T follicular helper cell (primary cell): ENCODE results near the gene LDAH.

Source experiments
- DNase-seq: peaks from one replicate; pipeline ENCODE4 v3.0.0-alpha.2; 2020; ENCODE audit warnings: low read depth

LDAH gene

DNA sequence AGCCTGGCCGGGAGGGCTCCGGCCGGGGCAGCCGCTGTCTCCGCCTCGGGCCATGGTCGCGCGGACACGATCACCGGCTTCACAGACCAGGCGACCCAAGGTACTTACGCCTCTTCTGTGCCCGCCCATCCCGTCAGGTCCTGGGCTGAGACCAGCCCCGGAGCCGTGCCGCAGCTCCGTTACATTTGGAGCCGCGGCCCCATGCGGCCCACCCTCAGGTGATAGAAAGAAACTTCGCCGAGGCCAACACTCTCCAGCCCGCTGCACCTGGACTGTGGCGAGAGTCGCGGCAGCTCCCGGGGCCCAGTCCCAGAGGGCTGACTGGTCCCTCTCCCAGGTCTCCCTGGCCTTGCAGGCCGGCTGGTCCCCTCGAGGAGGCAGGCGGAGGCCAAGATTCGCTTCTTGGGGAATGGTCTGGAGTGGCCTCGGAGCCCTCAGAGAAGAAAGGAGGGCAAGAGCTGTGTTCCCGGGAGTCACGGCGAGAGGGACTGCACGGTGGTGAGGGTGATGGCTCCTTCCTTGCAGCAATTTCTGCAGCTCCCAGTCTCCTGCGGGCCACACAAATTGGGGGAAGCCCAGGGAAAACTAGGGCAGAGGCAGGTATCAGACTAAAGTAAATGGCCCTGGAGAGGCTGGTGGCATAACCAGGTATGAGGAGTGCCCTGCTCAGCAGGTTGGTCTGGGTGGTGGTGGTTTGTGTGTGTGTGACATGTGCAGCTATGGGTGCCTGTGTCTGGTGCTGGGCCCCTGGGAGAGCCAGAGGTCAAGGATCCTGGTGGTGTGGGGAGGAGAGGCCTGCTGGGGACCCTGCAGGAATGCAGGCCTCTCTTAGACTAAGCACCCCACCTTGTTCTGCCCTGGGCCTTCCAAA is 155.1 kb downstream of the LDAH start:
- no peak for DNase-seq

DNA sequence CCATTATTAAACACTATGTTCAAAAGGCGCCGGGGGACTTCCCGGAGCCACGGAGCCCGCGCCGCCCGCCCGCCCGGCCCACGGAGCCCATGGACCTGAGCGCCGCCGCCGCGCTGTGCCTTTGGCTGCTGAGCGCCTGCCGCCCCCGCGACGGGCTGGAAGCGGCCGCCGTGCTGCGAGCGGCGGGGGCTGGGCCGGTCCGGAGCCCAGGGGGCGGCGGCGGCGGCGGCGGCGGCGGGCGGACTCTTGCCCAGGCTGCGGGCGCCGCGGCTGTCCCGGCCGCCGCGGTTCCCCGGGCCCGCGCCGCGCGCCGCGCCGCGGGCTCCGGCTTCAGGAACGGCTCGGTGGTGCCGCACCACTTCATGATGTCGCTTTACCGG is 155.8 kb downstream of the LDAH start:
- no peak for DNase-seq

DNA sequence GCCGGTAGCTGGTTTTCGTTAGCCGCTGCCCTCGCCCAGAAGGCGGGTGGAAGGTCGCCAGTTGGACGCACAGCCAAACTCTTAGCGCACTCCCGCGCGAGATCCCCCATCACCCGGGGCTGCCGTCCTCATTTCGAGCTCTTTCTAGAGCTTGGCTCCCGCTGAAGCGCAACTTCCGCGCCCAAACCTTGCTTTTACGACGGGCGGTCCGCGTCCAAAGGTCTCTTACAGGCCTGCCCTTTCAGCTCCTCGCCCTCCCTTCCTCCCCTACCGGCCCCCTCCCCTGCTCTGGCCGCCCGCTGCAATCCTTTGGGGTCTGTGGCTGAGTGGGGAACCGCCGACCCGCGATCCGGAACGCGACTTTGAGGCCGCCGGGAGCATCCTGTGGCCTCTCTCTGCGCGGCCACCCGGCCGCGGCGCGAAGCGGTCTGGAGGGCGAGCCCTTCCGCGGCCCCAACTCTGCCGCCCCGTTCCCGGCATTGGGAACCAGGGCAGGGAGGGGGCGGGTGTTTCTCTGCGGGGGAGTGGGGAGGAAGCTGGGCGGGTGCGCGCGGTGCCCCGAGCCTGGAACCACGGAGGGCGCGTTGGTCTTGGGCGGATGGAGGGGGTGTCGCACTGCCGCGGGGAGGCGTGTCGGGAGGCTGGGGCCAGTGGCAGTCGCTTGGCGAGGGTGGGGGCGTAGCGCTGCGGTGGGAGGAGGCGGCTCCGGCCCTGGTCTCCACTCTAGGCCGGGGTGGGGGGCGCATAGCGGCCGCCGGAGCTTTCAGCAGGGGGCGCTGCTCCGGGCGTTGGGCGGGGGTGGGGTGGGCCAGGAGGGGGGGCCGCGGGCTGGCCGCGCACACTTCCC is 156.4 kb downstream of the LDAH start, which contains the start of gene GDF7:
Gene GDF7 (plus strand): TSS at position 841 of the 847 bp plus-strand sequence. CDS start 96 bp downstream, outside the sequence.
- no peak for DNase-seq

DNA sequence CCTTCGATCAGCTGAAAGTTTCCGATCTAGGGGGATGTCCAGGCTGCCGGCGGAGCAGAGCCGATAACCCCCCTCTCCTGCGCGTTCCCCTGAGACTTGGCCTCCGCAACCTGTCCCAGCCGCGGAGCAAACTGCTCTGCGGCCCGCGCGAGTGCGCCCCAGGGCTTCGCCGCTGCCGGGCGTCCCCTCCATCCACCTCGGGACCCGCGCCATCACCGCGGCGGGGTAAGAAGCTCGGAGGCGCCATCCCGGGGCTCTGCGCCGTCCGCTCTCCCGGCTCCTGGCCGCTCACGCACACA is 156.9 kb downstream of the LDAH start:
- no peak for DNase-seq

DNA sequence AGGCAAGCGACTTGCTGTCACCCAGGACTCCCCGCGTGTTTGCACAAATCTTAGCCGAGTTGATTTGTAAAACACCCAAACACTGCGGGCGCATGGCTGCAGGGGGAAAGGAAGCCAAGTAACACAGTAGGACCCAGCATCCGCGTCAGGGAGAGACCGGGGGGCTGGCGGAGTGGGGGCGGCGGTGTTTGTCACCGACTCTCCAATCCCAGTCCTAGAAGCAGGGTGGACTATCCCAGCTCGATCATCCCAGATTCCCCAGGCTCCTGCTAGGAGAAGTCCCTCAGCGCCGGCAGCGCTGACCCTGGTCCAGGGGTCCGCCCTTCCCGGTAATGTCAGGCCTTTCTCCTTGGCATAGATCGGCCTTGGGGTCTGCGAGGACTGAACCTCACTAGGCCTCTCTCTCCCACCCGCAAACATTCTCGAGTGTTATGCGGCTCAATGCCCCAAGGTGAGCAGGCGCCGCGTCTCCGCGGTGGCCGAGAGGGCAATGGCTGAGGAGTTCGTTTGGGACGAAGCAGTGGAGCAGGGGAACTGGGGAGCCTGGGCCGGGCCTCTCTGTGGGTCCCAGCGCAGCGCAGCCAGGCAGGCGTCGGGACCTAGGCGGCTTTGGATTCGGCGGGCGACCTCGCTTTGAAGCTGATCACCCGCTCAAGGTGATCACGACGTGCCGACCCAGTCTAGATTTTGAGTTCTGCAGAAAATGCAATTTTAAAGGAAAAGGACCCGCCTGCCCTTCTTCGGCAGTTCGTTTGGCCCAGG is 157.5 kb downstream of the LDAH start:
- no peak for DNase-seq

DNA sequence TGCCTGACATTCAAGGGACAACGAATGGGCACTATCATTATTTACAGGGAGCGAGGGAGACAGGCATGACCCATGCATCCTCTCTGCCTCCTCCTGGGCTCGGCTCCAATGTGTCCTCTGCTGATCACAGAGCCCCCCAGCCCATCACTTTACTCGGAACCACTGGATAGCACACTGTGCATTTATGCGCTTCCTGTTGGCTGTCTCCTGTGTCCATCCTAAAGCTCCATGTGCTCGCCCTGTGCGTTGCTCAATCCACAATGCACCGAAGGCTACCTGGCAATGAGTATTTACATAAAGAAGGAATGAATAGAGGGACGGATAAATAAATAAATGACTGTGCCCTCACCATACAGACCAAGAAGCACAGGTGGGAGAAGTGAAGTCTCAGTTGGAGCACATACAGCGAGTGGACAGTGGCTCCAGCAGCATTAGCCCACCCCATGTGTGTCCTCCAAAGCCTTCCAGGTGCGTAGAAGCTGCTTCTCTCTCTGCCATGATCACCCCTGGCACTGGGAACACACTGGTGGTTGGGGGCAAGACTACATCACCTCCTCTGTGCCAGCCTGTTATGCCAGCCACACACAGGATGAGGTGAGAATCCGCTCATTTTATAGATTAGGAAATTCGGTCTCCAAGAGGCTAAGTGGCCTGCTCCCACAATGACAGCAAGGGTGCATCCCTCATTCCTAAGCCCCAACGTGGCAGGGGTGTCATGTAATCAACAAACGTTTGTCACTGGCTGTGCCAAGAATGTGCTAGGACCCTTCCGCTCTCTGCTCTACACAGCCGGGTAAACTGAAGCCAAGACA is 158.3 kb downstream of the LDAH start:
- DNase-seq = no peak

DNA sequence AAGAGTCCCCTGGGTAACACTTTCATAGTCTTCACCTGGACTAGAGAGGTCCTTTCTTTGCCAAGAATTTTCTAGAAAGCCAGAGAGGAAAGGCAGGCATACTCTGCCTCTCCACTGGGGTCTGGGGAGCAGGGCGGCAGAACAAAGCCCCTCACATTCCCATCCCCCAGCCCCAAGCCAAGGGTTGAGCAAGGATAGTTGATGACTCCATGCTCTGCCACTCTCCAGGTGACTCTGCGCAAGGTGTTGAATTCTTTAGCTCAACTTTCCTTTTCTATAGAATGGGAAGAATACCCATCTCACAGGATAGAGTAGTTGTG is 158.9 kb downstream of the LDAH start:
- DNase-seq = no peak

DNA sequence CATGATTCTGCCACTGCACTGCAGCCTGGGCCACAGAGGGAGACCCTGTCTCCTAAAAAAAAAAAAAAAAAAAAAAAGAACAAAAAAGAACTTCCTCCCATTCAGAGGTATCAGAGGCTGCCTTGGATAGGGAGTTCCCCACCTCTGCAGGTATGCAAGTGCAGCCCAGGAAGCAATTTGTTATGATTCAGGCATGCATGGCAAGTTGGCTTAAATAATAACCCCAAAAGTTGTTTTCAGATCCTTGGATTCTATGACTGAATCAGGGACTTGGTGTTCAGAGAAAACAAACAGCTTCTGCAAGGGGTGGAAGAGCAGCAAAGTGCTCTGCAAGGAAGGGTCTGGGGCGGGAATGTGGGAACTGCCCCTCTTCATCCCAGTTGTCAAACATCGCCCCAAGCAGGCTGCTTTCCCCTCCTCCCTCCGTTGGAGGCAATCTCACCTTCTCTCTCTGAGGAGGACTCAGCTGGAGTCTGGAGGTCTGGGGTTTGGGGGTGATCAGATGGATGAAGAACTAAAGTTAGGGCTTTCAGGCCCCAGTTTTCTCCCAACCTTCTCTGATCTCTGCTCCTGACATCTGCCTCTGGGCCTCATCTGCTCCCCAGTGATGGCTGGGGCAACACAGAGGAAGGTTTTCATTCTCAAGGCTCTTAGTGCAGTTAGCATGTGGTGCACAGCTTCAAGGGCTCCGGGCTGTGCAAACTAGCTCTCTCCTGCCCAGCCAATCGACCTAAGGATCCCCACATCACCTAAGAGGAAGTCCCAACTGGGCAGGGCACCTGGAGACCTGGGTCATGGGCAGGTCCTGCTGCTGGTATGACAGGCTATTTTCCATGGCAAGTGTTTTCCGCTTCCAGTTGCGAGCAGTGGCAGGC is 159.5 kb downstream of the LDAH start:
- no peak for DNase-seq

DNA sequence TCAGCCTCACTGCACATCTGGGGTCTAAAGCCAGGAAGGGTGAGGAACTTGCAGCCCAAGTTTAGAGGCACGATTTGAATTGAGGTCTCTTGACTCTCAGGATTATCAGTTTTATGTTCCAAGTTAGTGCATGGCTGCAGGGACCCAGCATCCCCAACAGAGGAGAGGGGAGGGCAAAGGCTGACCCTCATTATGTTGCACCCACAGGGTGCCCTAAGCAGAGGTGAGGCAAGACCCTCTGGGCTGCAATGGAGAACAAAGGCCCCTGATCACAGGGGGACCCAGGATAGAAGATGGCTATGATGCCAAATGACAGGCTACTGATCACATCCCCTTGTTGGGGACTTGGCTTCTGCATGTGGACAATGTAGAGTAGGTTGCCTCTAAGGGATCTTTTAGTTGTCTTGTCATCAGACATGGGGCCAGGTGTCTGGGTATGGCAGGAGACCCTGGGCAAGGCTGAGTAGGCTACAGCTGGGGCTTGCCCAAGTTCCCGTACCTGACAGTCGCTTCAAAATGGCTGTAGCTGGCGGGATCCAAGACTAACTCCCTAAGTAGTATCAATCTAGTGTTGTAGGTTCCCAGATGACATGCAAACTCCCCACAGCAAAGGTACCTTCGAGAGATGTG is 160.5 kb downstream of the LDAH start:
- DNase-seq = no peak

DNA sequence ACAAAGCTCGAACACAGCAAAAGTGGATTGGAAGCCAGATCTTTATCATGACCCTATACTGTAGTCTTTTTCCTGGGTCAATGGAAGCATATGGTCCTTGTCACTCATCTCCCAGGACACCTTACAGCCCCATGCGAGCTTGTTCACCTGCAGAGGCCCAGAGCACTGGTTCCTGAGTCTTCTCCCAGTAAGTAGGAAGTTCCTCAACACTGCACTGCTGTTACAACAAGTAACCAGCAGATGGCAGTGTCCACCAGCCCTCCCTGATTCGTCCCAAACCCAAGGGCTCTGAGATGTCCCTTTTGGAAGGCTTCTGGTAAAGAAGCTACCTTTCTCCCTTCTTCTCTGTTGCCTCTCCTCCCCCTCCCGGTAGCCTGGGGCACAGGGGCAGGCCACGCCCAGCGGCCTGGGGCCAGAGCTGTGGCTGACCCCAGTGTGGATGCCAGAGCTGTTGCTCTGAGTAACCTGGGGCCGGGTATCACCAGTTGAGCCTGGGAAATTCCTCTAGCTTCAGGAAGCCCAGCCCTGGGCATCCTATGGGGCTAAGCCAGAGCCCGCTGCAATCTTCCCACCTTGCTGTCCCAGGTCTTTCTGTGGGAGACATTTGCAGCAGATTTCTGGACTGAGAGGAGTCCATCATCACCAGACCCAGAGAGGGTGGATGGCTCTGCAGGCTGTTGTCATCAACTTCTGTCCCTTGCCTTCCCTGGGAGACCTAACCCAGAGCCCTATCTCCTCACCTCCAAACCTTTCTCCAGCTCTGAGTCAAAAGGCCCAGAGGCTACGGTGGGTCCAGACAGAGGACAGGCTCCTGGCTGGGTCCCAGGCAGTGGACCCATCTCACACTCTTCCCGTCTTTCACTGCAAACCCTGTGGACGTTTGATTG is 161.2 kb downstream of the LDAH start:
- DNase-seq = peak; percentile 47

DNA sequence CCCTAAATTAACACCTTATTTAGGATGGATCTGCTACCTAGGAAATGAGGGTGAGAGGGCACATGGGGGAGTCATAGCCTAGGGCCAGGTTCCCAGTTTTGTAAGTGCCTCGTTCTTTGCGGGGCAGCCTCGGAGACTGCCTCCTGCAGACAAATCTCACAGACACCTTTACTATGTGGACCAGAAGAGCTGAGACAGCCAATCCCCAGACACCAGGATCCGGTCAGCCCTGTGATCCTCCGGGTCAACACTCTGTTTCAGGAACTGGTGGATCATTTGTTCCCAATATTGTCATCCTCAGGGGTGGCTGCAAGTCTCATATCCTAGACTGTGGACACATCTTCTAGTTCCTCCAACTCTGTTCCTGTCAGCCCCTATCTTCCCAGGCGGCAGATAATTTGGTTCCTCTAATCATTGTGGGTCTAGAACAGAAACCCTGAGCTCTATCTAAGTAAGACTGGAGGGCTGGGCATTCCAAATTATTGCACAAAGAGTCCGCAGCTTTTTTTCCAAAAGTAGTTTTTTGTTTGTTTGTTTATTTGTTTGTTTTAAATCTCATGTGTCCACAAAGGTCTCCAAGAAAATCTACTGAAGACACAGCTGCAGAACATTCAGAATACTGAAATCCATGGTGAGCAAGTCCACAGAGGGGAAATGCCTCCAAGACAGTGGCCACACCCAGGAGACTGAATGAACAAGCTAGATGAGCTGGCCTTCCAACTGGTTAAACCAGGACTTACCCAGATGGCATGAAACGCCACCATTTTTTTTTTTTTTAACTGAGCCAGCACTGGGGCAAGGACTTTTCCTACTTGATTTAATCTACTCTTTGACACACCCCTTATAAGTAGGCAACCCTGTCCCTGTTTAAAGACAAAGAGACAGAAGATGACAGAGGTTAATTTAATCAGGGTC is 162.1 kb downstream of the LDAH start:
- no peak for DNase-seq

DNA sequence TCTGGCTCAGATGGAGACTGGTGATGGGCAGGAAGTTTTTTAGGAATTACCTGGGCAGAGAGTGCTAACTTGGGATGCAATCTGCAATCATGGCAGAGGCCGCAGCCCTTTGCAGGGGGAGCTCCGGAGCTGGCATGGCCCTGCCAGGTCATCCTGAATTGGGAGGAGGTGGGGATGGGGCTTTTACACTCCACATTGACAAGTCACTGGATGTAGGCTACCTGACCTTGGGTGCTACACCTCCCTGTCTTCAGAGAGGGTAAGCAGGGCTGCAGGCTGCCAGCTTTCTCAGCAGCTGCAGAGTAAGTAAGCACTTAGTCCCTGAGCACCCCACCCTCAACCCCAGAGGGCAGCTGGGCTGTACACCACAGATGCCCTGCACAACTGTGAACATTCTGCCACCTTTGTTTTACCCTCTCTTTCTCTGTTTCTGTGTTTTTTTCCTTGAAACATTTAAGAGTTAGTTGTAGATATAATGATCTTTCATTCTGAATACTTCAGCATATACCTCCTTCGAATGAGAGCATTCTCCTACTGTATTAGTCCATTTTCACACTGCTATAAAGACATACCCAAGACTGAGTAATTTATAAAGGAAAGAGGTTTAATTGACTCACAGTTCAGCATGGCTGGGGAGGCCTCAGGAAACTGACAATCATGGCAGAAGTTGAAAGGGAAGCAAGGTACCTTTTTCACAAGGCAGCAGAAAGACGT is 165.2 kb downstream of the LDAH start:
- DNase-seq = no peak

DNA sequence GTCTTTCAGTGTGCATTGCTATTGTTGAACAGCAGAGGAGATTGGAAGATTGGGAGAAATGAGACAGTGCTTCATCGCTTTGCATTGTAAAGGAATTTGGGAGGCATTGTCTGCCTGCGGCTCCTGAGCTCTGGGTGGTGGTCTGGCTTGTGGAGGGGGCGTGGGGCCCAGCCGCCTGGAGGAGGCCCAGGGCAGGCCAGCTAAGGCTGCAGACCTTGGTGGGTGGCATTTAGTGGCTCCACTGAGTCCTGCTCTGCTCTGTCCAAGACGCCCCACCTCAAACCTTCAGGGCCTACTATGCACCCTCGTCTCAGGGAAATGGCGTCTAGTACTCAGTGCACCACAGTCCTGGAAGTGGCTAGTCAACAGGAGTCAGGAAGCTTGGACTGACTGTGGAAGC is 166.3 kb downstream of the LDAH start:
- DNase-seq = no peak

DNA sequence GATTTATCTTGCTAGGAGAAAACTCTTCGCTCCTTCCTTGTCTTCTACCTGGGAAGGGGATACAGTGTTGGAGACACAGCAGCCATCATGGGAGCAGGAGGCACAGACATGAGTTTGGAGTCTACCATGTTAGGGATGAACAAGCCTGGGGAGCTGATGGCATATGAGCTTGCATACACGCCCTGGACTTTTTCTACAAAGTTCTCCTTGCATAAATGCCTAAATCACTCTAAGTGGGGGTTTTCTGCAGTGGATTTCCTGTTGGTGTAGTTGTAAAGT is 168.4 kb downstream of the LDAH start:
- no peak for DNase-seq

DNA sequence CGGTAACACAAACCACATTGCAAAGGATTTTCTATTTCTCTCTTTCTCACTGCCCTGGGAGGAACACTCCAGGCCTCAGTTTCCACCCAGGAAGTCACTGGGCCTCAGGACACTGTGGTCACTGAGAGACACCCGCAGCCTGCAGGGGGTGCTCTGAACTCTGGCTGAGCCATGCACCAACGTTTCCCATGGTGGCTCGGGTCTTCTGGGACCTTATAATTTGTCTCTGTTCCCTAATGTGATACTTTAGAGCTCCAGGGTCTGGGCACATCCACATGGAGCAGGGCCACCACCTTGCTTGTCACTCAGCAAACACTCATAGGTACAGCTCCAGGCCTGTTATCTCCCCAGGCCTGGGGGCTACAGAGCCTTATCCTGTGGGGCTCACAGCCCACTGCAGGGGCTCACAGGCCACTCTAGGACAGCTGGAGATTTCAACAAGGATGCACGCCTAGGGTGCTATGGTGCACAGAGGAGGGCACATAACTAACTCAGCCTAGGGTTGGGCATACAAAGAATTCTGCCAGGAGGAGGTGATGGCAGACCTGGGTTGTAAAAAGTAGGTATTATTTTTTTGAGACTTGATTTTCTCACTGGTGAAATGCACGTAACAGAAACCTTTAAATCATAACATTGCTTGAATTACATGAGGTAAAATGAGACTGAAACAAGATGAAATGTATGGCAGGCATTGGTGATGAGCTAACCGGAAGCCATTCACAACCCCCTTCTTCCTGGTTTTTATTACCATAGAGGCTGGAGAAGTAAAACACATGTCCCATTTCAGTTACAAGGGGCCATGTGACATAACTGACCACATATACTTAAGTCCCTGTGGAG is 169.0 kb downstream of the LDAH start:
- no peak for DNase-seq

DNA sequence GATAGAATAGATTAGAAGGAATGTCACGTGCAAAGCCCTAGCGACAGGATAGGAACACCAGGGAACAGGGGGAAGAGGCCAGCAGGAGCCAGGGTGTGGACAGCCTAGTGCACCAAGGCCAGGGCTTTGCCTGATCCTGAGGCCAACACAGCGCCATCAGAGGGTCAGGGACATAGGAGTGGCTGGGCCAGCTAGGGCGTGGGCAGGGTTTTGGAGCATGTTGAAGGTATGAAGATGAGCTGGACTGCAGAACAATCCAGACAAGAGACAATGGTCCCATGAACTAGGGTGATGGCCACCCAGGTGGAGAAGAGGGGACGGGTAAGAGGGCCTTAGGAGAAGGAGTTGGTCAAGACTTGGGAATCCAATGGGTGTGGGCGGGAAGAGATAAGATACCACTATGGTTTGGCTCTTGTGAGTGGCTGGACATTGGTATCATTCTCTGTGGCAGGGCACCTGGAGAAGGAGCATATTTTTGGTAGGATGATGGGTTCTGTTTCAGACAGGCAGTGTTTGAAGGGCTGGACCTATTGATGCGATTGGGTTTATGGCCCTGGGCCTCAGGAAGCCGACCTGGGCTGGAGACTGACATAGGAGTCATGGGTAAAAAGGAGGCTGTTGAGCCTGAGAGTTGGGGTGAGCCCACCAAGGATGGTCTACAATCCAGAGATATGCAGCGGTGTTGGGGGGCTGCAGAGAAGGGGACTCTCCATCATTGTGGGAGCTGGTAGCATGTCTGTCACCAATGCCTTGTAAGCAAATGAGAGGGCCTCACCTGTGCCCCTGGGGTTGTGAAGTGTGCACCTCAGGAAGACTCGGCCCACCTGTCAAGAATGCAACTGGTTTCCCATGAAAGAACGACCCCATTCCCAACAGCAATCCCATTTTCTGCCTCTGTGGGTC is 170.0 kb downstream of the LDAH start:
- no peak for DNase-seq
